Endothelial cell of umbilical vein (primary cell): ENCODE results near the gene SDSL. TPM values are rescaled to one million over a fixed set of nuclear protein-coding genes. Genes with fewer than 3 reads are reported as not detected.

Source experiments
- BruUV-seq: library from RNA; stranded (reverse); fragments of 400-500 nt; replicated peaks from 2 replicates; lab custom pipeline; 2021; lab: Mats Ljungman, UMichigan
- CTCF ChIA-PET: fragments of 300-600, 350-600 bp; sonication (Branson Sonifier 250); formaldehyde crosslinking; loops from one replicate; lab custom pipeline; 2021; ENCODE audit warnings: antibody characterized with exemption, inconsistent platforms; lab: Charles Lee
- POLR2A ChIA-PET: fragments of 300-600, 350-600 bp; sonication (Branson Sonifier 250); formaldehyde crosslinking; loops from one replicate; lab custom pipeline; 2021; ENCODE audit warnings: antibody characterized with exemption, inconsistent platforms; lab: Charles Lee
- DNase-seq: peaks from one replicate; pipeline ENCODE4 v3.0.0-alpha.2; 2011; ENCODE audit warnings: low read depth, low spot score
- FAIRE-seq: peaks from 2 replicates; lab custom pipeline; 2011; peaks lifted over from hg19 to GRCh38; lab: Jason Lieb, UNC
- H2AFZ ChIP-seq: 2 replicates; pipeline ENCODE4 v1.6.0; 2012; ENCODE audit warnings: low read depth, low read length, control low read depth, inconsistent platforms
- H3K27ac ChIP-seq: 2 replicates; pipeline ENCODE4 v1.5.1; 2011; ENCODE audit warnings: low read depth, mild to moderate bottlenecking, control low read depth, low read length, moderate library complexity; ENCODE audit not compliant: insufficient read depth
- H3K27me3 ChIP-seq, 2 experiments: 2 replicates each; pipeline versions ENCODE4 v1.6.0 to v1.6.1; 2011; ENCODE audit warnings: low read length in 2 of 2, mixed read lengths in 1 of 2; ENCODE audit not compliant: control insufficient read depth in 2 of 2, insufficient read depth in 2 of 2
- H3K36me3 ChIP-seq, 2 experiments: 2 replicates in 1 of 2; 3 replicates in 1 of 2; pipeline ENCODE4 v1.5.1; 2011; ENCODE audit warnings: low read length in 2 of 2, mild to moderate bottlenecking in 1 of 2, moderate library complexity in 1 of 2; ENCODE audit not compliant: control insufficient read depth in 2 of 2, insufficient read depth in 2 of 2; ENCODE audit errors: extremely low read depth in 1 of 2
- H3K4me1 ChIP-seq: 3 replicates; pipeline ENCODE4 v1.5.1; 2011; ENCODE audit warnings: mild to moderate bottlenecking, low read length; ENCODE audit not compliant: control insufficient read depth, insufficient read depth; ENCODE audit errors: extremely low read depth
- H3K4me2 ChIP-seq: 2 replicates; pipeline ENCODE4 v1.6.1; 2011; ENCODE audit warnings: low read length, control low read depth, mixed read lengths; ENCODE audit not compliant: insufficient read depth
- H3K4me3 ChIP-seq, 3 experiments: fragments of 200-600 bp in 1 of 3; sonication (generic), shearing (Covaris generic) in 1 of 3; replicated peaks in 1 of 3; 2 replicates each; pipeline ENCODE4 v1.5.1; 2011 to 2016; ENCODE audit warnings: control low read depth in 3 of 3, low read length in 3 of 3, mild to moderate bottlenecking in 2 of 3, inconsistent platforms in 1 of 3, low read depth in 1 of 3, moderate library complexity in 1 of 3; ENCODE audit not compliant: insufficient read depth in 1 of 3
- H3K79me2 ChIP-seq: 2 replicates; pipeline ENCODE4 v1.6.0; 2012; ENCODE audit warnings: low read length, inconsistent platforms; ENCODE audit not compliant: control insufficient read depth, insufficient read depth
- H3K9ac ChIP-seq: replicated peaks from 2 replicates; pipeline ENCODE3; 2011; ENCODE audit warnings: low read length, control low read depth; ENCODE audit not compliant: insufficient read depth; ENCODE audit errors: extremely low read depth
- H3K9me1 ChIP-seq: replicated peaks from 3 replicates; pipeline ENCODE4 v1.6.0; 2011; ENCODE audit warnings: mild to moderate bottlenecking, low read length; ENCODE audit not compliant: control insufficient read depth, insufficient read depth; ENCODE audit errors: extremely low read depth
- H3K9me3 ChIP-seq: replicated peaks from 2 replicates; pipeline ENCODE4 v1.5.1; 2012; ENCODE audit warnings: low read length, inconsistent platforms; ENCODE audit not compliant: control insufficient read depth, insufficient read depth
- H4K20me1 ChIP-seq: replicated peaks from 2 replicates; pipeline ENCODE3; 2011; ENCODE audit warnings: mild to moderate bottlenecking, low read length; ENCODE audit not compliant: control insufficient read depth, insufficient read depth; ENCODE audit errors: extremely low read depth
- EZH2 ChIP-seq: IDR thresholded peaks from 2 replicates; pipeline ENCODE4 v1.6.1; 2012; ENCODE audit warnings: borderline replicate concordance, low read depth, mild to moderate bottlenecking, moderate library complexity, low read length, inconsistent platforms; ENCODE audit not compliant: severe bottlenecking
- FOS ChIP-seq: IDR thresholded peaks from 2 replicates; pipeline ENCODE4 v1.6.1; 2011; ENCODE audit warnings: mild to moderate bottlenecking, low read length, moderate library complexity, borderline replicate concordance; ENCODE audit not compliant: insufficient read depth
- GATA2 ChIP-seq: IDR thresholded peaks from 2 replicates; pipeline ENCODE4 v1.7.0; 2011; ENCODE audit warnings: low read depth, mild to moderate bottlenecking, moderate library complexity, mixed read lengths, low read length; ENCODE audit not compliant: insufficient read length, insufficient read depth
- JUN ChIP-seq: IDR thresholded peaks from 2 replicates; pipeline ENCODE4 v1.6.1; 2011; ENCODE audit warnings: borderline replicate concordance, low read depth; ENCODE audit not compliant: insufficient read length, insufficient read depth
- MAX ChIP-seq: IDR thresholded peaks from 2 replicates; pipeline ENCODE4 v1.6.1; 2011; ENCODE audit not compliant: insufficient read depth, insufficient read length
- MYC ChIP-seq: IDR thresholded peaks from one replicate; pipeline ENCODE4 v1.6.1; 2011; ENCODE audit warnings: mild to moderate bottlenecking, low read depth, low read length
- POLR2A ChIP-seq: IDR thresholded peaks from 2 replicates; pipeline ENCODE4 v1.6.1; 2012; ENCODE audit warnings: low read depth, mild to moderate bottlenecking, control low read depth, low read length
- POLR2AphosphoS5 ChIP-seq: IDR thresholded peaks from 2 replicates; pipeline ENCODE4 v1.6.1; 2012; ENCODE audit warnings: low read depth, mild to moderate bottlenecking, control low read depth, low read length, moderate library complexity; ENCODE audit not compliant: insufficient read depth
- dilution Hi-C: fragments of 300-500 bp; cut with MboI; formaldehyde crosslinking; loops from one replicate; pipeline ENCODE4 v1.15.0; 2019; ENCODE audit warnings: low sequenced_read_pairs; ENCODE audit not compliant: extremely low pct_ligation_motif_present
- intact Hi-C: fragments of 100-400 bp; cut with micrococcal nuclease; formaldehyde crosslinking; loops from one replicate; pipeline ENCODE4 v1.10.0; 2022
- polyA plus RNA-seq, 4 experiments: library from polyadenylated mRNA; depleted of rRNA in 3 of 4; stranded (reverse) in 3 of 4; unstranded in 1 of 4; fragments of >200 nt; gene quantifications; 2 replicates each; pipeline versions ENCODE4 v1.2.1 to v1.2.3, GENCODE V29; 2011 to 2012; ENCODE audit warnings: missing spikeins in 1 of 4
- total RNA-seq: library from RNA; stranded (reverse); gene quantifications from 2 replicates; pipeline ENCODE4 v1.2.3, GENCODE V29; 2021
- TF ChIP-seq, protein P1 (sequence below), 2 donors: IDR thresholded peaks; 1 replicate in 1 of 2; 2 replicates in 1 of 2; pipeline ENCODE4 v1.5.1; 2011; ENCODE audit warnings: low read length in 2 of 2, mild to moderate bottlenecking in 2 of 2, moderate library complexity in 2 of 2, control low read depth in 1 of 2, inconsistent platforms in 1 of 2, low read depth in 1 of 2; ENCODE audit not compliant: insufficient read depth in 1 of 2; ENCODE audit errors: extremely low read depth in 1 of 2

The SDSL gene
- total and polyA plus RNA-seq, 2 donors (not counting 3 experiments of a cell fraction or from before 2014, with no cell fraction given) = 5.7 to 16.9 TPM

DNA sequence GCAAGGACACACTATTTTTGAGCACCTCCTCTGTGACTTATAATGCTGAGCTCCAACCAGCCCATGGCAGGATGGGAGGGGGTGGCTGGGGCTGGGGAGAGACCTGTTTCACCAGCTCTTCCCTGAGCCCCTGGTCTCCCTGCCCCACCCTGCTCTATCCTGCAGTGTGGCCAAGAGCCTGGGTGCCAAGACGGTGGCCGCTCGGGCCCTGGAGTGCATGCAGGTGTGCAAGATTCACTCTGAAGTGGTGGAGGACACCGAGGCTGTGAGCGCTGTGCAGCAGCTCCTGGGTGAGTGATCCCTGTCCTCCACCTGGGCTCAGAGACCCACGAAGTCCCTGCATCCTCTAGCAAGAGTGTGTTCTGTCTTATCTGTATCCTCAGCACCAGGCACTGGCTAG is 14.4 kb downstream of the SDSL start:
- ChIA-PET POLR2A (no interaction called here), CTCF (interaction anchor here (4.4 kb wide), 1 partner anchor 12 kb away, joined by 31 read pairs; no protein-coding TSS in a partner anchor)
- Histone ChIP-seq H4K20me1 (no peaks in the 10 kb centered on the region), H3K4me1 (no peaks in the 10 kb centered on the region), H3K9me1 (no peaks in the 10 kb centered on the region), H3K9me3 (no peaks in the 10 kb centered on the region), H3K27me3 (peaks cover 0 to 2% of the 10 kb centered on the region in 2 experiments), H3K36me3 (no peaks in the 10 kb centered on the region), H3K9ac (no peak overlapping the region), H3K27ac (no peak overlapping the region), H3K4me3 (no peak overlapping the region), H3K79me2 (no peaks in the 10 kb centered on the region), H2AFZ (no peak overlapping the region), H3K4me2 (no peak overlapping the region)
- DNase-seq = no peak
- intact Hi-C loops = no loop called here
- no peak for FAIRE-seq
- TF ChIP-seq GATA2 (no peak), JUN (no peak), FOS (no peak), POLR2AphosphoS5 (no peak), MYC (no peak), EZH2 (no peak), MAX (no peak), POLR2A (no peak)
- TF ChIP-seq, protein P1, sequence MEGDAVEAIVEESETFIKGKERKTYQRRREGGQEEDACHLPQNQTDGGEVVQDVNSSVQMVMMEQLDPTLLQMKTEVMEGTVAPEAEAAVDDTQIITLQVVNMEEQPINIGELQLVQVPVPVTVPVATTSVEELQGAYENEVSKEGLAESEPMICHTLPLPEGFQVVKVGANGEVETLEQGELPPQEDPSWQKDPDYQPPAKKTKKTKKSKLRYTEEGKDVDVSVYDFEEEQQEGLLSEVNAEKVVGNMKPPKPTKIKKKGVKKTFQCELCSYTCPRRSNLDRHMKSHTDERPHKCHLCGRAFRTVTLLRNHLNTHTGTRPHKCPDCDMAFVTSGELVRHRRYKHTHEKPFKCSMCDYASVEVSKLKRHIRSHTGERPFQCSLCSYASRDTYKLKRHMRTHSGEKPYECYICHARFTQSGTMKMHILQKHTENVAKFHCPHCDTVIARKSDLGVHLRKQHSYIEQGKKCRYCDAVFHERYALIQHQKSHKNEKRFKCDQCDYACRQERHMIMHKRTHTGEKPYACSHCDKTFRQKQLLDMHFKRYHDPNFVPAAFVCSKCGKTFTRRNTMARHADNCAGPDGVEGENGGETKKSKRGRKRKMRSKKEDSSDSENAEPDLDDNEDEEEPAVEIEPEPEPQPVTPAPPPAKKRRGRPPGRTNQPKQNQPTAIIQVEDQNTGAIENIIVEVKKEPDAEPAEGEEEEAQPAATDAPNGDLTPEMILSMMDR (IDR thresholded peaks at IDR 0.05; ENCODE audit: extremely low read depth in 1 of 2, insufficient read depth in 1 of 2, low read depth in 1 of 2, low read length in 2 of 2) = no peak
- dilution Hi-C loops = no loop called here
- BruUV-seq = no TSS peak
